H1 (cell line): ENCODE measurements around the gene SLC9A7. TPM values are rescaled to one million over a fixed set of nuclear protein-coding genes. Genes with fewer than 3 reads are reported as not detected.

ENCODE experiments used
- CTCF ChIA-PET: fragments of 300-600 bp; sonication (Branson Sonifier 250); formaldehyde crosslinking; loops from one replicate; lab custom pipeline; 2021; ENCODE audit not compliant: partially characterized antibody; lab: Charles Lee
- POLR2A ChIA-PET: fragments of 300-600 bp; sonication (Branson Sonifier 250); formaldehyde crosslinking; loops from one replicate; lab custom pipeline; 2021; ENCODE audit warnings: inconsistent platforms; ENCODE audit not compliant: partially characterized antibody; lab: Charles Lee
- DNase-seq, 2 experiments: peaks; one replicate each; pipeline versions ENCODE4 v3.0.0 to v3.0.0-alpha.2; 2010 to 2022; ENCODE audit warnings: low spot score in 2 of 2, low read depth in 1 of 2, mixed read lengths in 1 of 2
- FAIRE-seq: peaks from 2 replicates; lab custom pipeline; 2011; peaks lifted over from hg19 to GRCh38; lab: Jason Lieb, UNC
- H2AFZ ChIP-seq: 2 replicates; pipeline ENCODE4 v1.8.1; 2012; ENCODE audit warnings: low read length, inconsistent platforms
- H2AK5ac ChIP-seq: 2 replicates; pipeline ENCODE4 v1.6.1; 2013; ENCODE audit warnings: low read depth, low read length
- H2BK120ac ChIP-seq: replicated peaks from 2 replicates; pipeline ENCODE3; 2013; ENCODE audit warnings: low read depth, low read length, inconsistent platforms
- H2BK12ac ChIP-seq: 2 replicates; pipeline ENCODE4 v1.6.1; 2013; ENCODE audit warnings: low read depth, low read length
- H2BK15ac ChIP-seq: 2 replicates; pipeline ENCODE4 v1.6.1; 2013; ENCODE audit warnings: low read length
- H2BK20ac ChIP-seq: 2 replicates; pipeline ENCODE4 v1.6.1; 2013; ENCODE audit warnings: low read length
- H2BK5ac ChIP-seq: 2 replicates; pipeline ENCODE4 v1.6.1; 2013; ENCODE audit warnings: low read depth, low read length
- H3K14ac ChIP-seq: 2 replicates; pipeline ENCODE4 v1.6.1; 2013; ENCODE audit warnings: inconsistent platforms; ENCODE audit not compliant: insufficient read length
- H3K18ac ChIP-seq: 2 replicates; pipeline ENCODE4 v1.6.1; 2013; ENCODE audit warnings: low read length; ENCODE audit errors: extremely low read depth
- H3K23ac ChIP-seq: 2 replicates; pipeline ENCODE4 v1.6.1; 2013; ENCODE audit warnings: inconsistent platforms; ENCODE audit not compliant: insufficient read length
- H3K23me2 ChIP-seq: 2 replicates; pipeline ENCODE4 v1.6.1; 2013; ENCODE audit warnings: low read depth, low read length
- H3K27ac ChIP-seq: 2 replicates; pipeline ENCODE4 v1.6.1; 2011; ENCODE audit warnings: low read depth, low read length, inconsistent platforms
- H3K27me3 ChIP-seq, 4 experiments: replicated peaks in 1 of 4; 1 replicate in 1 of 4; 2 replicates in 3 of 4; pipeline versions ENCODE4 v1.6.1 to v1.8.1; 2011 to 2013; ENCODE audit warnings: low read length in 3 of 4, mild to moderate bottlenecking in 3 of 4, inconsistent platforms in 2 of 4, mixed read lengths in 2 of 4, moderate library complexity in 1 of 4; ENCODE audit not compliant: control insufficient read depth in 3 of 4, insufficient read depth in 3 of 4; ENCODE audit errors: extremely low read depth in 1 of 4
- H3K36me3 ChIP-seq, 4 experiments: 2 replicates each; pipeline versions ENCODE4 v1.6.1 to v1.8.1; 2011 to 2013; ENCODE audit warnings: mild to moderate bottlenecking in 4 of 4, low read length in 3 of 4, moderate library complexity in 2 of 4, control low read depth in 1 of 4, inconsistent platforms in 1 of 4; ENCODE audit not compliant: insufficient read depth in 4 of 4, control insufficient read depth in 2 of 4
- H3K4ac ChIP-seq: replicated peaks from 2 replicates; pipeline ENCODE3; 2013; ENCODE audit warnings: low read length, low read depth, mixed read lengths, inconsistent platforms; ENCODE audit not compliant: insufficient read length
- H3K4me1 ChIP-seq, 4 experiments: replicated peaks in 1 of 4; 1 replicate in 1 of 4; 2 replicates in 3 of 4; pipeline versions ENCODE4 v1.6.1 to v1.8.1; 2011 to 2013; ENCODE audit warnings: low read length in 3 of 4, inconsistent platforms in 2 of 4, mixed read lengths in 1 of 4; ENCODE audit not compliant: insufficient read depth in 4 of 4, control insufficient read depth in 3 of 4
- H3K4me2 ChIP-seq, 2 experiments: 2 replicates each; pipeline versions ENCODE4 v1.6.1 to v1.8.1; 2011 to 2013; ENCODE audit warnings: low read depth in 2 of 2, low read length in 2 of 2, control low read depth in 1 of 2, inconsistent platforms in 1 of 2, mild to moderate bottlenecking in 1 of 2; ENCODE audit not compliant: insufficient read depth in 1 of 2
- H3K4me3 ChIP-seq, 4 experiments: fragments of 200-600, 300-600 bp in 1 of 4; sonication (generic), shearing (Covaris generic), sonication (Bioruptor Twin) in 1 of 4; 2 replicates each; pipeline versions ENCODE4 v1.5.1 to v1.8.1; 2011 to 2016; ENCODE audit warnings: low read length in 4 of 4, low read depth in 3 of 4, control low read depth in 2 of 4, inconsistent platforms in 2 of 4, mild to moderate bottlenecking in 2 of 4, mixed read lengths in 1 of 4, moderate library complexity in 1 of 4; ENCODE audit not compliant: insufficient read depth in 2 of 4; ENCODE audit errors: extremely low read depth in 1 of 4
- H3K56ac ChIP-seq: replicated peaks from 2 replicates; pipeline ENCODE3; 2013; ENCODE audit warnings: low read depth, mild to moderate bottlenecking, mixed read lengths, low read length, inconsistent platforms; ENCODE audit not compliant: insufficient read length
- H3K79me1 ChIP-seq: 2 replicates; pipeline ENCODE4 v1.6.1; 2013; ENCODE audit warnings: low read depth, low read length, control low read depth
- H3K79me2 ChIP-seq, 2 experiments: 2 replicates each; pipeline versions ENCODE4 v1.6.1 to v1.8.1; 2012 to 2013; ENCODE audit warnings: low read length in 2 of 2, mild to moderate bottlenecking in 2 of 2, inconsistent platforms in 1 of 2; ENCODE audit not compliant: insufficient read depth in 2 of 2, control insufficient read depth in 1 of 2
- H3K9ac ChIP-seq, 4 experiments: replicated peaks in 1 of 4; 1 replicate in 1 of 4; 2 replicates in 3 of 4; pipeline versions ENCODE4 v1.6.1 to v1.8.1; 2011 to 2013; ENCODE audit warnings: low read depth in 3 of 4, low read length in 3 of 4, control low read depth in 2 of 4, mild to moderate bottlenecking in 2 of 4, moderate library complexity in 2 of 4, inconsistent platforms in 1 of 4; ENCODE audit errors: extremely low read depth in 1 of 4
- H3K9me3 ChIP-seq, 2 experiments: 2 replicates each; pipeline versions ENCODE4 v1.6.1 to v1.8.1; 2012 to 2013; ENCODE audit warnings: mild to moderate bottlenecking in 2 of 2, moderate library complexity in 2 of 2, control low read depth in 1 of 2, inconsistent platforms in 1 of 2, low read depth in 1 of 2, low read length in 1 of 2, mixed read lengths in 1 of 2; ENCODE audit not compliant: insufficient read depth in 2 of 2
- H4K20me1 ChIP-seq, 2 experiments: replicated peaks in 1 of 2; 2 replicates each; pipeline versions ENCODE3 to v1.8.1; 2011 to 2013; ENCODE audit warnings: inconsistent platforms in 2 of 2, low read length in 2 of 2, mild to moderate bottlenecking in 1 of 2; ENCODE audit not compliant: insufficient read depth in 2 of 2, control insufficient read depth in 1 of 2
- H4K5ac ChIP-seq: 2 replicates; pipeline ENCODE4 v1.6.1; 2013; ENCODE audit warnings: low read length, low read depth, mixed read lengths, inconsistent platforms; ENCODE audit not compliant: insufficient read length
- H4K8ac ChIP-seq: 2 replicates; pipeline ENCODE4 v1.8.0; 2013; ENCODE audit warnings: mild to moderate bottlenecking, moderate library complexity, low read length, inconsistent platforms; ENCODE audit not compliant: insufficient read depth; ENCODE audit errors: extremely low read depth
- H4K91ac ChIP-seq: replicated peaks from 2 replicates; pipeline ENCODE3; 2013; ENCODE audit warnings: low read length, mixed read lengths, inconsistent platforms; ENCODE audit not compliant: insufficient read length
- BRCA1 ChIP-seq: IDR thresholded peaks from 2 replicates; pipeline ENCODE4 v1.6.1; 2012; ENCODE audit warnings: low read depth, low read length, improper control_type of control experiment
- CBX5 ChIP-seq: fragments of 300-800, 300-1000 bp; sonication (generic); IDR thresholded peaks from 2 replicates; pipeline ENCODE4 v1.7.1; 2016; ENCODE audit warnings: antibody characterized with exemption, low read length, low read depth
- CTCF ChIP-seq, 3 experiments: IDR thresholded peaks; 1 replicate in 2 of 3; 2 replicates in 1 of 3; pipeline versions ENCODE4 v1.5.1 to v1.6.1; 2011; ENCODE audit warnings: low read length in 3 of 3, mild to moderate bottlenecking in 3 of 3, inconsistent platforms in 2 of 3, low read depth in 1 of 3, moderate library complexity in 1 of 3; ENCODE audit not compliant: insufficient read depth in 1 of 3; ENCODE audit errors: control extremely low read depth in 1 of 3
- KDM4A ChIP-seq: IDR thresholded peaks from one replicate; pipeline ENCODE4 v1.7.1; 2012; ENCODE audit warnings: low read depth, mild to moderate bottlenecking, moderate library complexity, low read length, inconsistent platforms; ENCODE audit not compliant: severe bottlenecking
- POLR2A ChIP-seq, 2 experiments: IDR thresholded peaks; 1 replicate in 1 of 2; 2 replicates in 1 of 2; pipeline ENCODE4 v1.6.1; 2011; ENCODE audit warnings: low read depth in 2 of 2, low read length in 2 of 2, mild to moderate bottlenecking in 2 of 2; ENCODE audit errors: control extremely low read depth in 1 of 2
- RBBP5 ChIP-seq: IDR thresholded peaks from 2 replicates; pipeline ENCODE4 v1.7.1; 2012; ENCODE audit warnings: low read depth, mild to moderate bottlenecking, inconsistent platforms, low read length, moderate library complexity, borderline replicate concordance
- SIX5 ChIP-seq: IDR thresholded peaks from 2 replicates; pipeline ENCODE4 v1.6.1; 2011; ENCODE audit warnings: mild to moderate bottlenecking, low read depth, low read length
- SUZ12 ChIP-seq: fragments of 200-600 bp; sonication (generic); IDR thresholded peaks from 2 replicates; pipeline ENCODE4 v1.6.1; 2012; ENCODE audit warnings: mild to moderate bottlenecking, inconsistent platforms, low read length, moderate library complexity, mixed read lengths
- WGBS, 2 experiments: shearing (Covaris generic) in 1 of 2; methylation state at CpG; one replicate each; pipeline versions ENCODE4 v1.1.6 to v1.1.7; 2013 to 2015; ENCODE audit warnings: low lambda C conversion rate in 2 of 2, mixed read lengths in 2 of 2, inconsistent platforms in 1 of 2, low coverage in 1 of 2, missing lambda C conversion rate in 1 of 2; ENCODE audit not compliant: insufficient replicate concordance in 2 of 2, insufficient coverage in 1 of 2, insufficient read length in 1 of 2; ENCODE audit errors: extremely low coverage in 1 of 2, missing lambda C conversion rate in 1 of 2; 5-methylcytosine and 5-hydroxymethylcytosine counted together
- polyA plus RNA-seq, 7 experiments: library from polyadenylated mRNA; depleted of rRNA in 3 of 7; stranded (reverse) in 5 of 7; unstranded in 2 of 7; fragments of >200 nt in 5 of 7; fragments of 200-250 nt in 2 of 7; gene quantifications; 1 replicate in 5 of 7; 2 replicates in 1 of 7; 4 replicates in 1 of 7; pipeline versions ENCODE4 v1.2.1 to v1.2.3, GENCODE V29; 2011 to 2013; ENCODE audit warnings: missing spikeins in 2 of 7, mixed read lengths in 2 of 7
- total RNA-seq: library from RNA; stranded (reverse); fragmentation: NEBNext Ultra II Directional; extraction: Animal tissue kit (Norgen Biotek cat#: 25700); gene quantifications from 2 replicates; pipeline ENCODE4 v1.2.1, GENCODE V29; 2021
- TF ChIP-seq, protein P1 (sequence below): IDR thresholded peaks from 2 replicates; pipeline ENCODE4 v1.6.1; 2011; ENCODE audit warnings: low read length, improper control_type of control experiment

SLC9A7 gene
- total and polyA plus RNA-seq, 2 of the 8 experiments (the other 6 are each of a cell fraction or from before 2014, with no cell fraction given), result 6.7 to 17.2 TPM

GRCh38 chrX:46722742-46723568, 36.0 kb downstream of the SLC9A7 start:
- Histone ChIP-seq H2AK5ac (no peak overlapping the region), H2BK5ac (no peak overlapping the region), H3K36me3 (no peaks in the 10 kb centered on the region), H3K4me1 (no peaks in the 10 kb centered on the region), H3K79me2 (peaks cover 0 to 14% of the 10 kb centered on the region in 2 experiments; a peak in 2 of 4 replicates), H2BK120ac (no peak overlapping the region), H4K91ac (no peak overlapping the region), H3K4me2 (no peak overlapping the region), H3K23ac (no peak overlapping the region), H2AFZ (no peak overlapping the region), H3K56ac (no peak overlapping the region), H3K23me2 (no peaks in the 10 kb centered on the region), H3K27ac (no peak overlapping the region), H3K14ac (no peak overlapping the region), H3K4ac (no peak overlapping the region), H3K4me3 (no peak overlapping the region), H3K9me3 (no peaks in the 10 kb centered on the region), H3K27me3 (no peaks in the 10 kb centered on the region), H3K79me1 (no peaks in the 10 kb centered on the region), H4K20me1 (no peaks in the 10 kb centered on the region), H2BK15ac (no peak overlapping the region), H3K18ac (no peak overlapping the region), H4K8ac (no peak overlapping the region), H3K9ac (no peak overlapping the region), H4K5ac (no peak overlapping the region), H2BK12ac (no peak overlapping the region), H2BK20ac (no peak overlapping the region)
- POLR2A ChIA-PET, result no interaction called here
- WGBS, 2 experiments, result 88% methylated on average over 4 of the region's 7 CpGs; no CpG with 5 or more reads in 1 of the 2 experiments
- FAIRE-seq, result peak; percentile 76
- DNase-seq, result no peak
- CTCF ChIA-PET, result no interaction called here
- no peak for TF ChIP-seq CTCF (IDR thresholded peaks at IDR 0.05; ENCODE audit: control extremely low read depth in 1 of 3, insufficient read depth in 1 of 3, low read depth in 1 of 3, low read length in 3 of 3)
- no peak for TF ChIP-seq CBX5
- TF ChIP-seq, protein P1, sequence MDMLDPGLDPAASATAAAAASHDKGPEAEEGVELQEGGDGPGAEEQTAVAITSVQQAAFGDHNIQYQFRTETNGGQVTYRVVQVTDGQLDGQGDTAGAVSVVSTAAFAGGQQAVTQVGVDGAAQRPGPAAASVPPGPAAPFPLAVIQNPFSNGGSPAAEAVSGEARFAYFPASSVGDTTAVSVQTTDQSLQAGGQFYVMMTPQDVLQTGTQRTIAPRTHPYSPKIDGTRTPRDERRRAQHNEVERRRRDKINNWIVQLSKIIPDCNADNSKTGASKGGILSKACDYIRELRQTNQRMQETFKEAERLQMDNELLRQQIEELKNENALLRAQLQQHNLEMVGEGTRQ, result no peak
- no peak for TF ChIP-seq POLR2A (IDR thresholded peaks at IDR 0.05; ENCODE audit: control extremely low read depth in 1 of 2, low read depth in 2 of 2, low read length in 2 of 2)
- no peak for TF ChIP-seq KDM4A
- TF ChIP-seq BRCA1, result no peak
- TF ChIP-seq SIX5, result no peak
- no peak for TF ChIP-seq SUZ12
- TF ChIP-seq RBBP5, result no peak
